CD14-positive monocyte (primary cell): Measurements from ENCODE around the gene DNAH9. TPM values are rescaled to one million over a fixed set of nuclear protein-coding genes. Genes with fewer than 3 reads are reported as not detected.

Experiments used
- DNase-seq, 3 donors: peaks; one replicate each; pipeline ENCODE4 v3.0.0-alpha.2; 2011 to 2022
- H2AFZ ChIP-seq: 2 replicates; pipeline ENCODE4 v1.6.0; 2012; ENCODE audit warnings: mild to moderate bottlenecking, low read depth, low read length, inconsistent platforms; ENCODE audit not compliant: insufficient read depth, poor library complexity, severe bottlenecking
- H3K27ac ChIP-seq, 2 donors: 1 replicate in 1 of 2; 2 replicates in 1 of 2; pipeline ENCODE4 v1.5.1; 2012 to 2013; ENCODE audit warnings: low read length in 2 of 2, control low read depth in 1 of 2, inconsistent platforms in 1 of 2, low read depth in 1 of 2, mild to moderate bottlenecking in 1 of 2
- H3K27me3 ChIP-seq, 2 donors: one replicate each; pipeline versions ENCODE4 v1.6.0 to v1.6.1; 2011 to 2013; ENCODE audit warnings: low read length in 2 of 2; ENCODE audit not compliant: control insufficient read depth in 2 of 2, insufficient read depth in 2 of 2
- H3K36me3 ChIP-seq, 2 donors: replicated peaks in 1 of 2; 1 replicate in 1 of 2; 2 replicates in 1 of 2; pipeline versions ENCODE4 v1.5.1 to v1.6.1; 2012 to 2013; ENCODE audit warnings: low read length in 2 of 2, control low read depth in 1 of 2, inconsistent platforms in 1 of 2, mild to moderate bottlenecking in 1 of 2; ENCODE audit not compliant: insufficient read depth in 2 of 2, control insufficient read depth in 1 of 2
- H3K4me1 ChIP-seq, 2 donors: 1 replicate in 1 of 2; 2 replicates in 1 of 2; pipeline versions ENCODE4 v1.5.1 to v1.6.1; 2012 to 2013; ENCODE audit warnings: low read length in 2 of 2, control low read depth in 1 of 2, inconsistent platforms in 1 of 2, mild to moderate bottlenecking in 1 of 2, moderate library complexity in 1 of 2; ENCODE audit not compliant: insufficient read depth in 2 of 2, control insufficient read depth in 1 of 2
- H3K4me2 ChIP-seq: replicated peaks from 2 replicates; pipeline ENCODE3; 2012; ENCODE audit warnings: low read length, moderate library complexity, mild to moderate bottlenecking; ENCODE audit not compliant: poor library complexity, severe bottlenecking; ENCODE audit errors: extremely low read depth
- H3K4me3 ChIP-seq, 3 experiments: fragments of 200-600 bp in 1 of 3; sonication (generic) in 1 of 3; replicated peaks in 1 of 3; 1 replicate in 2 of 3; 2 replicates in 1 of 3; pipeline ENCODE4 v1.5.1; 2011 to 2013; ENCODE audit warnings: low read length in 3 of 3, mild to moderate bottlenecking in 3 of 3, control low read depth in 2 of 3, low read depth in 2 of 3, inconsistent platforms in 1 of 3, moderate library complexity in 1 of 3
- H3K79me2 ChIP-seq: 2 replicates; pipeline ENCODE4 v1.6.0; 2012; ENCODE audit warnings: mild to moderate bottlenecking, control low read depth, inconsistent platforms, low read length, moderate library complexity; ENCODE audit not compliant: insufficient read depth
- H3K9ac ChIP-seq: 2 replicates; pipeline ENCODE4 v1.6.0; 2017; ENCODE audit warnings: low read length, mild to moderate bottlenecking; ENCODE audit not compliant: insufficient read depth, poor library complexity, severe bottlenecking
- H3K9me3 ChIP-seq, 2 donors: replicated peaks in 1 of 2; 1 replicate in 1 of 2; 2 replicates in 1 of 2; pipeline versions ENCODE4 v1.5.1 to v1.6.1; 2012 to 2013; ENCODE audit warnings: low read length in 2 of 2, control low read depth in 1 of 2; ENCODE audit not compliant: control insufficient read depth in 1 of 2, insufficient read depth in 1 of 2
- H4K20me1 ChIP-seq: 2 replicates; pipeline ENCODE4 v1.6.0; 2012; ENCODE audit warnings: mild to moderate bottlenecking, low read length, control low read depth, moderate library complexity; ENCODE audit not compliant: insufficient read depth
- H3K27ac Mint-ChIP-seq, 7 donors: one replicate each; pipeline ENCODE4 v1.8.0; 2020; ENCODE audit warnings: mild to moderate bottlenecking in 7 of 7, mixed read lengths in 7 of 7, moderate library complexity in 6 of 7, inconsistent platforms in 2 of 7
- H3K27me3 Mint-ChIP-seq, 3 donors: one replicate each; pipeline ENCODE4 v1.8.0; 2021 to 2022; ENCODE audit warnings: low read depth in 3 of 3, mild to moderate bottlenecking in 3 of 3, mixed read lengths in 3 of 3, moderate library complexity in 3 of 3, inconsistent platforms in 1 of 3
- H3K36me3 Mint-ChIP-seq, 2 donors: one replicate each; pipeline ENCODE4 v1.8.0; 2020; ENCODE audit warnings: mixed read lengths in 2 of 2, inconsistent platforms in 1 of 2, mild to moderate bottlenecking in 1 of 2
- H3K4me1 Mint-ChIP-seq: one replicate; pipeline ENCODE4 v1.8.0; 2020; ENCODE audit warnings: mild to moderate bottlenecking, mixed read lengths
- H3K4me3 Mint-ChIP-seq, 2 donors: one replicate each; pipeline ENCODE4 v1.8.0; 2020; ENCODE audit warnings: mild to moderate bottlenecking in 2 of 2, mixed read lengths in 2 of 2, moderate library complexity in 1 of 2
- H3K9me3 Mint-ChIP-seq, 7 donors: one replicate each; pipeline ENCODE4 v1.8.0; 2020 to 2022; ENCODE audit warnings: mixed read lengths in 7 of 7, mild to moderate bottlenecking in 6 of 7, moderate library complexity in 6 of 7, inconsistent platforms in 2 of 7
- CTCF ChIP-seq: fragments of 200-600 bp; IDR thresholded peaks from one replicate; pipeline ENCODE4 v1.8.0; 2022; ENCODE audit warnings: antibody characterized with exemption, mild to moderate bottlenecking
- WGBS: methylation state at CpG from one replicate; pipeline ENCODE4 v1.1.5; 2013; ENCODE audit warnings: missing lambda C conversion rate; ENCODE audit not compliant: insufficient coverage; 5-methylcytosine and 5-hydroxymethylcytosine counted together
- intact Hi-C, 2 donors: fragments of 100-400 bp; cut with micrococcal nuclease; formaldehyde crosslinking; loops; one replicate each; pipeline versions ENCODE4 v1.15.0 to v1.15.1; 2023
- polyA plus RNA-seq, 3 donors: library from polyadenylated mRNA; depleted of rRNA in 1 of 3; unstranded in 2 of 3; stranded (reverse) in 1 of 3; fragments of 300-500 nt in 2 of 3; fragments of >200 nt in 1 of 3; fragmentation: Illumina TruSeq in 2 of 3; gene quantifications; 1 replicate in 2 of 3; 2 replicates in 1 of 3; pipeline ENCODE4 v1.2.3, GENCODE V29; 2012 to 2021

Gene DNAH9
- polyA plus RNA-seq, 3 donors, result not detected

- Mint-ChIP-seq H3K4me3 (no peak overlapping the region), H3K4me1 (no peaks in the 10 kb centered on the region), H3K27me3 (peaks cover 0 to 4% (median 0%) of the 10 kb centered on the region in 3 donors), H3K9me3 (peaks cover 13 to 29% (median 20%) of the 10 kb centered on the region in 7 donors), H3K36me3 (no peaks in the 10 kb centered on the region), H3K27ac (no peak overlapping the region)
- H3K4me1 ChIP-seq, result no peaks in the 10 kb centered on the region
- no peaks in the 10 kb centered on the region for H3K36me3 ChIP-seq
- no peak overlapping the region for H3K27ac ChIP-seq
- no peak overlapping the region for H2AFZ ChIP-seq
- H3K27me3 ChIP-seq, result no peaks in the 10 kb centered on the region
- peaks cover 23 to 24% of the 10 kb centered on the region in 2 donors for H3K9me3 ChIP-seq
- no peak for DNase-seq
- no peak for TF ChIP-seq CTCF
- 92% methylated on average over 8 of the region's 9 CpGs for WGBS
- intact Hi-C loops, result no loop called here
- H3K9ac ChIP-seq, result no peak overlapping the region
- H4K20me1 ChIP-seq, result no peaks in the 10 kb centered on the region
- no peaks in the 10 kb centered on the region for H3K79me2 ChIP-seq
- H3K4me3 ChIP-seq, result no peak overlapping the region
- H3K4me2 ChIP-seq, result no peak overlapping the region
These were observed 14.8 kb upstream of the DNAH9 start for GRCh38 chr17:11583306-11583992.

GRCh38 chr17:11589716-11590115, 8.6 kb upstream of the DNAH9 start:
- no peak overlapping the region for H2AFZ ChIP-seq
- Mint-ChIP-seq H3K27ac (no peak overlapping the region), H3K27me3 (peaks cover 0 to 4% (median 0%) of the 10 kb centered on the region in 3 donors), H3K4me3 (no peak overlapping the region), H3K4me1 (no peaks in the 10 kb centered on the region), H3K36me3 (no peaks in the 10 kb centered on the region), H3K9me3 (peaks cover 0 to 11% (median 7%) of the 10 kb centered on the region in 7 donors)
- no peak for TF ChIP-seq CTCF
- H3K4me2 ChIP-seq, result no peak overlapping the region
- no peak overlapping the region for H3K9ac ChIP-seq
- WGBS, result 79% methylated on average over 1 of the region's 3 CpGs
- H3K9me3 ChIP-seq, result peaks cover 0 to 11% of the 10 kb centered on the region in 2 donors
- H3K4me1 ChIP-seq, result no peaks in the 10 kb centered on the region
- H3K27me3 ChIP-seq, result no peaks in the 10 kb centered on the region
- intact Hi-C loops, result no loop called here
- H4K20me1 ChIP-seq, result no peaks in the 10 kb centered on the region
- H3K79me2 ChIP-seq, result no peaks in the 10 kb centered on the region
- no peak overlapping the region for H3K27ac ChIP-seq
- DNase-seq, result no peak
- no peaks in the 10 kb centered on the region for H3K36me3 ChIP-seq
- H3K4me3 ChIP-seq, result no peak overlapping the region
